Measurements from ENCODE around the gene USP1. TPM values are rescaled to one million over a fixed set of nuclear protein-coding genes. Genes with fewer than 3 reads are reported as not detected.

Gene USP1
- total RNA-seq, 3 donors from 2014 or later (not counting 1 experiment from before 2014, with no cell fraction given): 22.1 to 34.0 (median 26.8) TPM

DNA sequence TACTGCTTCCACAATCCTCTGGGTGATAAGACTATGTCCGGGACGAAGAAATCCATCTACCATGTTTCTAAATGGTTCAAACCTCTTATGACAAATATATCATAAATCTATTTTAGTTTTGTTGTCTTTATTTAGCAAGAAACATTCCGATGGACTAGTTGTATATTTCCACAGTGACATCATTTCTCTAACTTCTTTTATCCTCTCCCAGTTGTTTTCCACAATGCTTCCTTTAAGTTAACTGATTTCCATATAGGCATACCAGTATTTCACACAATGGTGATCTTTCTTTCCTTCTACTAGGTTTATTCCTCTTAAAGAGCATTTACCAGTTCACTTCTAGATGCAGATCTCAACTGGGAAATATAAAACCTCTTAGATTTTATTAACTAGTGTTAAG, 44.8 kb downstream of the USP1 start:
- DNase-seq (no peak), ATAC-seq (no peak)
- H3K27me3 Mint-ChIP-seq (ENCODE audit: low read depth in 2 of 2): peaks cover 0 to 2% of the 10 kb centered on the region in 2 donors
- intact Hi-C loops (cut with micrococcal nuclease): no loop called here
- Histone ChIP-seq H3K9me3 (ENCODE audit: control insufficient read depth, insufficient read depth, low read length) (no peaks in the 10 kb centered on the region), H3K4me1 (ENCODE audit: control insufficient read depth, insufficient read depth, low read length) (no peaks in the 10 kb centered on the region), H3K27me3 (ENCODE audit: control insufficient read depth, insufficient read depth, low read length) (no peaks in the 10 kb centered on the region), H3K4me3 (ENCODE audit: low read length) (no peak overlapping the region), H3K36me3 (ENCODE audit: control insufficient read depth, insufficient read depth, low read length) (no peaks in the 10 kb centered on the region), H3K27ac (ENCODE audit: low read length) (no peak overlapping the region)
- no peak overlapping the region for H3K27ac Mint-ChIP-seq
- H3K9me3 Mint-ChIP-seq: no peaks in the 10 kb centered on the region
- H3K4me1 Mint-ChIP-seq: no peaks in the 10 kb centered on the region
- 100% methylated on average over 3 of the region's 3 CpGs for WGBS (ENCODE audit: insufficient coverage)
- no peak overlapping the region for H3K4me3 Mint-ChIP-seq
- no peaks in the 10 kb centered on the region for H3K36me3 Mint-ChIP-seq
- TF ChIP-seq CTCF (IDR thresholded peaks at IDR 0.05): no peak

DNA sequence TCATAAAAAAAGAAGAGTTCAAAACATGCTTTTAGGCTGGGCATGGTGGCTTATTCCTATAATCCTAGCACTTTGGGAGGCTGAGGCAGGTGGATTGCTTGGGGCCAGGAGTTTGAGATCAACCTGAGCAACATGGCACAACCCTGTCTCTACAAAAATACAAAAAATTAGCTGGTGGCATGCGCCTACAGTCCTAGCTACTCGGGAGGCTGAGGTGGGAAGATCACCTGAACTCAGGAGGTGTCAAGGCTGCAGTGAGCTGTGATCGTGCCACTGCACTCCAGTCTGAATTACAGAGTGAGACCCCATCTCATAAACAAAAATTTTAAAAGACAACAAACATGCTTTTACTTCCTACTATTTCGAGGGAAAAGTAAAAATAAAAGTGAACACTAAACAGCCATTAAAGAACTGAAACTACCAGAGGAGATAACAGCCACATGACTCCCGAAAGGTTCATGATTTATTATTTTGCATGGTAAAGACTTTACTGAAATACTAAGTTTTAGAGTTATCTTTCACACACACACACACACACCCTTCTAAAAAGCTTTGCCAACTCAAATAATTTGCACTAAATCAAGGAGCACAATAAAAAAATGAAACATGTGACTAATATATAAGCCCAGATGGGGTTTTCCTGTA, 48.1 kb downstream of the USP1 start:
- WGBS (ENCODE audit: insufficient coverage): 83% methylated on average over 3 of the region's 5 CpGs
- Mint-ChIP-seq H3K27me3 (ENCODE audit: low read depth in 2 of 2) (peaks cover 0 to 2% of the 10 kb centered on the region in 2 donors), H3K4me1 (no peaks in the 10 kb centered on the region), H3K4me3 (no peak overlapping the region), H3K36me3 (no peaks in the 10 kb centered on the region), H3K9me3 (no peaks in the 10 kb centered on the region), H3K27ac (no peak overlapping the region)
- no peak for TF ChIP-seq CTCF (IDR thresholded peaks at IDR 0.05)
- no peaks in the 10 kb centered on the region for H3K36me3 ChIP-seq (ENCODE audit: control insufficient read depth, insufficient read depth, low read length)
- no peaks in the 10 kb centered on the region for H3K27me3 ChIP-seq (ENCODE audit: control insufficient read depth, insufficient read depth, low read length)
- ATAC-seq (no peak), DNase-seq (no peak)
- no peaks in the 10 kb centered on the region for H3K4me1 ChIP-seq (ENCODE audit: control insufficient read depth, insufficient read depth, low read length)
- no peak overlapping the region for H3K27ac ChIP-seq (ENCODE audit: low read length)
- H3K4me3 ChIP-seq (ENCODE audit: low read length): no peak overlapping the region
- intact Hi-C loops (cut with micrococcal nuclease): no loop called here
- H3K9me3 ChIP-seq (ENCODE audit: control insufficient read depth, insufficient read depth, low read length): no peaks in the 10 kb centered on the region

- peaks cover 2% of the 10 kb centered on the region for H3K36me3 ChIP-seq (ENCODE audit: control insufficient read depth, insufficient read depth, low read length)
- Mint-ChIP-seq H3K36me3 (no peaks in the 10 kb centered on the region), H3K27ac (no peak overlapping the region), H3K4me3 (no peak overlapping the region), H3K4me1 (no peaks in the 10 kb centered on the region), H3K27me3 (ENCODE audit: low read depth in 2 of 2) (peaks cover 0 to 2% of the 10 kb centered on the region in 2 donors), H3K9me3 (no peaks in the 10 kb centered on the region)
- intact Hi-C loops (cut with micrococcal nuclease): no loop called here
- no peak overlapping the region for H3K4me3 ChIP-seq (ENCODE audit: low read length)
- WGBS (ENCODE audit: insufficient coverage): 94% methylated on average over 2 of the region's 2 CpGs
- no peak overlapping the region for H3K27ac ChIP-seq (ENCODE audit: low read length)
- no peak for DNase-seq
- H3K4me1 ChIP-seq (ENCODE audit: control insufficient read depth, insufficient read depth, low read length): no peaks in the 10 kb centered on the region
- no peak for ATAC-seq
- H3K9me3 ChIP-seq (ENCODE audit: control insufficient read depth, insufficient read depth, low read length): no peaks in the 10 kb centered on the region
- no peak for TF ChIP-seq CTCF (IDR thresholded peaks at IDR 0.05)
- no peaks in the 10 kb centered on the region for H3K27me3 ChIP-seq (ENCODE audit: control insufficient read depth, insufficient read depth, low read length)
These were observed 51.1 kb downstream of the USP1 start for GRCh38 chr1:62487956-62488355.

DNA sequence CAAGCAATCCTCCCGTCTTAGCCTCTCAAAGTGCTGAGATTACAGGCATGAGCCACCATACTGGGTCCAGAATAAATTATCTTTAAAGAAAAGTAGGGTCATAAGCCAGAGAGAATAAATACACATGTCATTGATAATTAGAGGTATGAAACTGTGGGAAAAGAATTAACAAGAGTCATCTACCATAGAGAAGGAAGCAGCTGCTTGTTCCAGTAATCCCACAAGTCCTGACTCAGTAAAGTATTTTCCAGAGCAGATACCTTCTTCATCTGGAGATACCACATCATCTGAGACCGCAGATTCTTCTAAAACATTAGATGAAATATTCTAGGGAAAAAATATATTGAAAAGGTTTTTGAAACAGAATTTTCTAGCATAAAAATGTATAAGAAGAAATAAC, 55.7 kb downstream of the USP1 start:
- Mint-ChIP-seq H3K4me1 (no peaks in the 10 kb centered on the region), H3K27me3 (ENCODE audit: low read depth in 2 of 2) (no peaks in the 10 kb centered on the region), H3K27ac (no peak overlapping the region), H3K4me3 (no peak overlapping the region), H3K9me3 (no peaks in the 10 kb centered on the region), H3K36me3 (no peaks in the 10 kb centered on the region)
- DNase-seq: no peak
- intact Hi-C loops (cut with micrococcal nuclease): no loop called here
- Histone ChIP-seq H3K27me3 (ENCODE audit: control insufficient read depth, insufficient read depth, low read length) (no peaks in the 10 kb centered on the region), H3K27ac (ENCODE audit: low read length) (no peak overlapping the region), H3K9me3 (ENCODE audit: control insufficient read depth, insufficient read depth, low read length) (no peaks in the 10 kb centered on the region), H3K36me3 (ENCODE audit: control insufficient read depth, insufficient read depth, low read length) (peaks cover 10% of the 10 kb centered on the region), H3K4me3 (ENCODE audit: low read length) (no peak overlapping the region), H3K4me1 (ENCODE audit: control insufficient read depth, insufficient read depth, low read length) (no peaks in the 10 kb centered on the region)
- WGBS (ENCODE audit: insufficient coverage): 85% methylated on average over 1 of the region's 2 CpGs
- no peak for ATAC-seq
- TF ChIP-seq CTCF (IDR thresholded peaks at IDR 0.05): no peak

All from natural killer cell (primary cell).